Measurements from ENCODE around the gene SORCS2. TPM values are rescaled to one million over a fixed set of nuclear protein-coding genes. Genes with fewer than 3 reads are reported as not detected.

Gene SORCS2
- total and polyA plus RNA-seq, 12 donors, result 0.25 to 5.4 (median 2.2) TPM

DNA sequence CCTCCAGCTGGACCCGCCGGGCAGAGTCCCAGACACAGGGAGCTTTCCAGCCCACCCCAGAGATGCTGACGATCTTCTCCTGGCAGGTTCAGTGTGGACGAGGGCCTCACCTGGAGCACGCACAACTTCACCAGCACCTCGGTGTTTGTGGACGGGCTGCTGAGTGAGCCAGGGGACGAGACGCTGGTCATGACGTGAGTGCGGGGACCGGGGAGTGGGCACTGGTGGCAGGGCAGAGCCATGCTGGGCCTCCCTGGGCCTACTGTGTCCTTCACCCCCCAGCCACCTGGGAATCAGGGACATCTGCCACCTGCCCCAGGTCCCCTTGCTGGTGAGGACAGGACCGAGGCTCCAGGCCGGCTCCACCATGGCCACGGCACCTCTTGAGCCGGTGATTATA, 511.8 kb downstream of the SORCS2 start:
- no peak overlapping the region for H3K27ac ChIP-seq
- peaks cover 0 to 13% (median 0%) of the 10 kb centered on the region in 9 donors for H3K4me1 ChIP-seq
- DNase-seq, result no peak
- TF ChIP-seq, protein P1, sequence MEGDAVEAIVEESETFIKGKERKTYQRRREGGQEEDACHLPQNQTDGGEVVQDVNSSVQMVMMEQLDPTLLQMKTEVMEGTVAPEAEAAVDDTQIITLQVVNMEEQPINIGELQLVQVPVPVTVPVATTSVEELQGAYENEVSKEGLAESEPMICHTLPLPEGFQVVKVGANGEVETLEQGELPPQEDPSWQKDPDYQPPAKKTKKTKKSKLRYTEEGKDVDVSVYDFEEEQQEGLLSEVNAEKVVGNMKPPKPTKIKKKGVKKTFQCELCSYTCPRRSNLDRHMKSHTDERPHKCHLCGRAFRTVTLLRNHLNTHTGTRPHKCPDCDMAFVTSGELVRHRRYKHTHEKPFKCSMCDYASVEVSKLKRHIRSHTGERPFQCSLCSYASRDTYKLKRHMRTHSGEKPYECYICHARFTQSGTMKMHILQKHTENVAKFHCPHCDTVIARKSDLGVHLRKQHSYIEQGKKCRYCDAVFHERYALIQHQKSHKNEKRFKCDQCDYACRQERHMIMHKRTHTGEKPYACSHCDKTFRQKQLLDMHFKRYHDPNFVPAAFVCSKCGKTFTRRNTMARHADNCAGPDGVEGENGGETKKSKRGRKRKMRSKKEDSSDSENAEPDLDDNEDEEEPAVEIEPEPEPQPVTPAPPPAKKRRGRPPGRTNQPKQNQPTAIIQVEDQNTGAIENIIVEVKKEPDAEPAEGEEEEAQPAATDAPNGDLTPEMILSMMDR (IDR thresholded peaks at IDR 0.05), result no peak
- WGBS, 2 donors, result 91 to 94% methylated on average over 16 of the region's 16 CpGs
- H3K9me3 ChIP-seq, result no peaks in the 10 kb centered on the region
- ATAC-seq, result no peak
- H3K4me3 ChIP-seq, result no peak overlapping the region
- no peaks in the 10 kb centered on the region for H3K36me3 ChIP-seq
- intact Hi-C loops (cut with DNase I), result no loop called here
- H3K27me3 ChIP-seq, result peaks cover 0 to 24% (median 5%) of the 10 kb centered on the region in 7 donors

DNA sequence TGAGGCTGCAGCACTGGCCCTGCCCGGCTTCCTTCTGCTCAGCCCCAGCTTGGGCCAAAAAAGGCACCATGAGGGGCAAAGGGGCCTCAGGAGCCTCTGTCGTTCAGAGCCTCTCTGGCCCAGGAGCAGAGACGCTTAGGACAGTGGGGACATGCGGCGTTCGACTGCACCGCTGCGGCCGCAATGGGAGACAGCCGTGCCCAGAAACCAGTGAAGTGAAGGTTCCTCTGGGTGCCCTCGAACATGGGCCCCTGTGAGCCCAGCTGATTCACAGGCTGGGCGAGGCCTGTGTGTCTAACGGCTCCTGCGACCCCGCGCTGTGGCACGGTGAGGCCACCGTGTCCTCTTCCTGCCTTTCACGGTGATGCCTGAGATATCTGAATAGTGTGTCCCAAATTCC, 512.3 kb downstream of the SORCS2 start:
- Histone ChIP-seq H3K27ac (no peak overlapping the region), H3K9me3 (no peaks in the 10 kb centered on the region), H3K27me3 (peaks cover 0 to 24% (median 3%) of the 10 kb centered on the region in 7 donors), H3K4me3 (no peak overlapping the region), H3K36me3 (no peaks in the 10 kb centered on the region), H3K4me1 (peaks cover 0 to 8% (median 0%) of the 10 kb centered on the region in 9 donors)
- DNase-seq, result no peak
- TF ChIP-seq, protein P1 (IDR thresholded peaks at IDR 0.05), result no peak
- ATAC-seq, result peak in 2 of 8 donors; percentile 2 to 31
- 84 to 94% methylated on average over 19 of the region's 19 CpGs for WGBS, 2 donors
- intact Hi-C loops (cut with DNase I), result no loop called here

DNA sequence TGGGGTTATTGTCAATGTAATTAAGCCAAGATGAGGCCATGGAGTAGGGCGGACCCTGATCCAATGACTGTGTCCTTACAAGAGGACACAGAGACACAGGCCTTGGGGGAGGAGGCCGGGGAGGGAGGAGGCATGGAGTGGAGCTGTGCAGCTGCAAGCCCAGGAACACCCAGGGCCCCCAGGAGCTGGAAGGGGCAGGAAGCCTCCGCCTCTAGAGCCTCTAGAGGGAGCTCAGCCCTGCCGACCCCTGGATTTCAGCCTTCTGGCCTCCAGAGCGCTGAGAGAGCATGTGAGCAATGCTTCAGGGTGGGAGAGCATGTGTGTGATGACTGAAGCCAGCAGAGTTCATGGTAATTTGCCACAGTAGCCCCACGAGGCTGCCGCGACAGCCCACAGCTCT, 512.7 kb downstream of the SORCS2 start:
- 64 to 73% methylated on average over 8 of the region's 8 CpGs for WGBS, 2 donors
- Histone ChIP-seq H3K4me3 (no peak overlapping the region), H3K4me1 (peaks cover 0 to 8% (median 0%) of the 10 kb centered on the region in 9 donors), H3K36me3 (no peaks in the 10 kb centered on the region), H3K27me3 (peaks cover 0 to 20% (median 3%) of the 10 kb centered on the region in 7 donors), H3K27ac (no peak overlapping the region), H3K9me3 (no peaks in the 10 kb centered on the region)
- ATAC-seq (peak in 7 of 8 donors; percentile 32 to 83 (median 71)), DNase-seq (peak; percentile 35 to 42)
- intact Hi-C loops (cut with DNase I), result no loop called here
- TF ChIP-seq, protein P1 (IDR thresholded peaks at IDR 0.05), result peak in 1 of 9 donors; percentile 20

DNA sequence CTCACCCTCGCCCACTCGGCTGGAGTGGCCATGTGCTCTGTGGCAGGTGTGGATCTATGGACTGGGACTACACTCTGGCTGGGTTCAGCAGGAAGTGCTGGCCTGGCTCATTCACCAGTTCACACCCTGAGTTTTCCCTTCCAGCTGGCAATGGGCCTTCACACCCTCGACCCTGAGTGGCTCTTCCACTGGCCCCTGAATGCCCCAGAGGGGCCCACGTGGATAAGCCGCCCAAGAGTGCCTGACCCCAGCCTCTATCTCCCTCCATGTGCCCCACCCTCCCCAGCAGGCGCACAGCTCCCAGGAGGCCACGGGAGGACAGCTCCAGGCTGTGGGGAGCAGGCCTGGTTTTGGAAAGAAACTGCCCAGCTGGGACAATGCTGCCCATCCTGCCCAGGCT, 513.3 kb downstream of the SORCS2 start:
- no peak for DNase-seq
- Histone ChIP-seq H3K9me3 (no peaks in the 10 kb centered on the region), H3K4me3 (no peak overlapping the region), H3K4me1 (peaks cover 0 to 8% (median 0%) of the 10 kb centered on the region in 9 donors), H3K27me3 (peaks cover 0 to 15% (median 2%) of the 10 kb centered on the region in 7 donors), H3K36me3 (no peaks in the 10 kb centered on the region), H3K27ac (no peak overlapping the region)
- WGBS, 2 donors, result 41% methylated on average over 7 of the region's 7 CpGs
- TF ChIP-seq, protein P1 (IDR thresholded peaks at IDR 0.05), result no peak
- intact Hi-C loops (cut with DNase I), result no loop called here
- peak in 6 of 8 donors; percentile 11 to 28 (median 14) for ATAC-seq
